Activated gamma-delta T cell treated with Interleukin-2 at 50 U/mL for 16 hours (primary cell): ENCODE results near the gene UBE2G1.

ENCODE experiments used
- DNase-seq: peaks from one replicate; pipeline ENCODE4 v3.0.0-alpha.2; 2020

Gene UBE2G1

GRCh38 chr17:4241535-4241934 lies 124.9 kb downstream of the UBE2G1 start:
- no peak for DNase-seq

- no peak for DNase-seq
Measured at GRCh38 chr17:4236456-4236855, 130.0 kb downstream of the UBE2G1 start.

GRCh38 chr17:4235372-4236279 lies 130.8 kb downstream of the UBE2G1 start:
- DNase-seq, result no peak

- DNase-seq, result no peak
Measured at GRCh38 chr17:4234401-4234800, 132.1 kb downstream of the UBE2G1 start.

- DNase-seq, result no peak
Measured at GRCh38 chr17:4233668-4234258, 132.7 kb downstream of the UBE2G1 start.

- DNase-seq, result no peak
Measured at GRCh38 chr17:4232168-4232813, 134.2 kb downstream of the UBE2G1 start.

- no peak for DNase-seq
Measured at GRCh38 chr17:4229627-4230541, 136.6 kb downstream of the UBE2G1 start.

- no peak for DNase-seq
Measured at GRCh38 chr17:4221899-4222659, 144.4 kb downstream of the UBE2G1 start.

- no peak for DNase-seq
Measured at GRCh38 chr17:4221163-4221562, 145.3 kb downstream of the UBE2G1 start.

GRCh38 chr17:4220655-4221054 lies 145.8 kb downstream of the UBE2G1 start:
- no peak for DNase-seq
